IMR-90 (cell line): ENCODE measurements around the gene WFDC12. TPM values are rescaled to one million over a fixed set of nuclear protein-coding genes. Genes with fewer than 3 reads are reported as not detected.

ENCODE experiments used
- ATAC-seq: fragments of 200-7000 bp; cut with Tn5 transposase; 2 replicates; pipeline ENCODE4 v1.9.1; 2020; ENCODE audit warnings: low read depth, mild to moderate bottlenecking, moderate library complexity
- BruUV-seq: library from RNA; stranded (reverse); fragments of 400-500 nt; replicated peaks from 2 replicates; lab custom pipeline; 2021; lab: Mats Ljungman, UMichigan
- CTCF ChIA-PET: fragments of 300-600 bp; formaldehyde crosslinking; extraction: SDS; loops from one replicate; lab custom pipeline; 2021; ENCODE audit warnings: antibody characterized with exemption; lab: Yijun Ruan, JAX
- POLR2A ChIA-PET: fragments of 300-600 bp; sonication (Branson Sonifier 250); formaldehyde crosslinking; loops from one replicate; lab custom pipeline; 2022; ENCODE audit warnings: antibody characterized with exemption; ENCODE audit not compliant: unreplicated experiment; lab: Charles Lee
- DNase-seq: peaks from one replicate; pipeline ENCODE4 v3.0.0; 2013
- H2AFZ ChIP-seq: replicated peaks from 2 replicates; pipeline ENCODE3; 2013; ENCODE audit warnings: low read length, mild to moderate bottlenecking; ENCODE audit not compliant: poor library complexity
- H2AK5ac ChIP-seq: 2 replicates; pipeline ENCODE4 v1.6.1; 2013; ENCODE audit warnings: low read depth, low read length, inconsistent platforms
- H2AK9ac ChIP-seq: replicated peaks from 2 replicates; pipeline ENCODE3; 2013; ENCODE audit warnings: mild to moderate bottlenecking, low read depth, low read length, moderate library complexity; ENCODE audit not compliant: poor library complexity
- H2BK120ac ChIP-seq: 2 replicates; pipeline ENCODE4 v1.6.1; 2013; ENCODE audit warnings: low read depth, low read length, inconsistent platforms
- H2BK15ac ChIP-seq: 3 replicates; pipeline ENCODE4 v1.6.1; 2013; ENCODE audit warnings: low read depth, low read length, inconsistent platforms
- H2BK20ac ChIP-seq: 2 replicates; pipeline ENCODE4 v1.6.1; 2013; ENCODE audit warnings: low read depth, mild to moderate bottlenecking, inconsistent platforms, low read length, moderate library complexity
- H2BK5ac ChIP-seq: 2 replicates; pipeline ENCODE4 v1.6.1; 2013; ENCODE audit warnings: mild to moderate bottlenecking, low read depth, low read length, inconsistent platforms; ENCODE audit not compliant: poor library complexity, severe bottlenecking
- H3K14ac ChIP-seq: replicated peaks from 2 replicates; pipeline ENCODE4 v1.6.1; 2013; ENCODE audit warnings: low read depth, low read length, inconsistent platforms
- H3K18ac ChIP-seq: 2 replicates; pipeline ENCODE4 v1.6.1; 2013; ENCODE audit warnings: low read depth, low read length, control low read depth
- H3K23ac ChIP-seq: 2 replicates; pipeline ENCODE4 v1.6.1; 2013; ENCODE audit warnings: low read depth, low read length, inconsistent platforms
- H3K27ac ChIP-seq: 2 replicates; pipeline ENCODE4 v1.5.1; 2013; ENCODE audit warnings: mild to moderate bottlenecking, control low read depth, low read length; ENCODE audit not compliant: insufficient read depth
- H3K27me3 ChIP-seq: 2 replicates; pipeline ENCODE4 v1.6.1; 2013; ENCODE audit warnings: low read length; ENCODE audit not compliant: control insufficient read depth, insufficient read depth
- H3K36me3 ChIP-seq: 2 replicates; pipeline ENCODE4 v1.6.1; 2013; ENCODE audit warnings: low read length, mixed read lengths; ENCODE audit not compliant: control insufficient read depth, insufficient read depth
- H3K4ac ChIP-seq: 2 replicates; pipeline ENCODE4 v1.6.1; 2013; ENCODE audit warnings: low read depth, low read length, inconsistent platforms
- H3K4me1 ChIP-seq: 2 replicates; pipeline ENCODE4 v1.6.1; 2013; ENCODE audit warnings: low read length, mixed read lengths; ENCODE audit not compliant: control insufficient read depth, insufficient read depth
- H3K4me2 ChIP-seq: 2 replicates; pipeline ENCODE4 v1.6.1; 2013; ENCODE audit warnings: low read depth, mild to moderate bottlenecking, control low read depth, low read length, moderate library complexity
- H3K4me3 ChIP-seq: 2 replicates; pipeline ENCODE4 v1.5.1; 2013; ENCODE audit warnings: low read depth, mild to moderate bottlenecking, control low read depth, low read length, moderate library complexity; ENCODE audit not compliant: insufficient read depth
- H3K56ac ChIP-seq: 2 replicates; pipeline ENCODE4 v1.6.1; 2013; ENCODE audit warnings: low read length, inconsistent platforms; ENCODE audit not compliant: insufficient read depth; ENCODE audit errors: extremely low read depth
- H3K79me1 ChIP-seq, 2 experiments: 2 replicates each; pipeline ENCODE4 v1.6.1; 2013; ENCODE audit warnings: low read length in 2 of 2, inconsistent platforms in 1 of 2, low read depth in 1 of 2
- H3K9ac ChIP-seq: 2 replicates; pipeline ENCODE4 v1.6.1; 2013; ENCODE audit warnings: low read depth, low read length, control low read depth
- H3K9me1 ChIP-seq: 2 replicates; pipeline ENCODE4 v1.6.1; 2013; ENCODE audit warnings: low read length, inconsistent platforms; ENCODE audit not compliant: insufficient read depth
- H3K9me3 ChIP-seq: 2 replicates; pipeline ENCODE4 v1.6.1; 2013; ENCODE audit warnings: low read length; ENCODE audit not compliant: control insufficient read depth, insufficient read depth
- H4K20me1 ChIP-seq: 2 replicates; pipeline ENCODE4 v1.6.1; 2013; ENCODE audit warnings: low read length, inconsistent platforms; ENCODE audit not compliant: insufficient read depth
- H4K5ac ChIP-seq: 2 replicates; pipeline ENCODE4 v1.6.1; 2013; ENCODE audit warnings: mild to moderate bottlenecking, low read depth, low read length, control low read depth
- H4K8ac ChIP-seq, 2 experiments: 2 replicates each; pipeline ENCODE4 v1.6.1; 2013; ENCODE audit warnings: low read depth in 2 of 2, low read length in 2 of 2, control low read depth in 1 of 2, inconsistent platforms in 1 of 2
- H4K91ac ChIP-seq: 2 replicates; pipeline ENCODE4 v1.6.1; 2013; ENCODE audit warnings: low read depth, low read length, inconsistent platforms; ENCODE audit not compliant: insufficient read depth
- BHLHE40 ChIP-seq: fragments of 150-350 bp; IDR thresholded peaks from 2 replicates; pipeline ENCODE4 v1.6.1; 2016; ENCODE audit warnings: mild to moderate bottlenecking, low read depth, low read length
- CEBPB ChIP-seq: IDR thresholded peaks from 2 replicates; pipeline ENCODE4 v1.6.1; 2012; ENCODE audit warnings: low read depth, low read length, improper control_type of control experiment
- CHD1 ChIP-seq: IDR thresholded peaks from 2 replicates; pipeline ENCODE4 v1.6.1; 2012; ENCODE audit warnings: low read depth, low read length, improper control_type of control experiment
- CTCF ChIP-seq: conservative IDR thresholded peaks from 2 replicates; pipeline ENCODE4 v1.5.1; 2012; ENCODE audit warnings: mild to moderate bottlenecking, low read depth, low read length, improper control_type of control experiment
- ELK1 ChIP-seq: fragments of 150-350 bp; IDR thresholded peaks from 2 replicates; pipeline ENCODE4 v1.6.1; 2016; ENCODE audit warnings: low read depth, mild to moderate bottlenecking, low read length, moderate library complexity, borderline replicate concordance
- FOS ChIP-seq: fragments of 150-350 bp; IDR thresholded peaks from 2 replicates; pipeline ENCODE4 v1.6.1; 2016; ENCODE audit warnings: low read depth, low read length
- MAFK ChIP-seq: IDR thresholded peaks from 2 replicates; pipeline ENCODE4 v1.6.1; 2012; ENCODE audit warnings: low read depth, low read length, improper control_type of control experiment
- MXI1 ChIP-seq: IDR thresholded peaks from 2 replicates; pipeline ENCODE4 v1.6.1; 2012; ENCODE audit warnings: low read depth, mild to moderate bottlenecking, low read length, moderate library complexity, borderline replicate concordance
- NFE2L2 ChIP-seq: fragments of 150-350 bp; IDR thresholded peaks from 2 replicates; pipeline ENCODE4 v1.6.1; 2016; ENCODE audit warnings: low read depth, mild to moderate bottlenecking, low read length
- POLR2A ChIP-seq: IDR thresholded peaks from 2 replicates; pipeline ENCODE4 v1.6.1; 2012; ENCODE audit warnings: mild to moderate bottlenecking, low read depth, low read length
- RFX5 ChIP-seq: IDR thresholded peaks from 2 replicates; pipeline ENCODE4 v1.8.0; 2012; ENCODE audit warnings: low read depth, mild to moderate bottlenecking, low read length, moderate library complexity
- SMC3 ChIP-seq: fragments of 150-350 bp; IDR thresholded peaks from 2 replicates; pipeline ENCODE4 v1.6.1; 2016; ENCODE audit warnings: low read depth, mild to moderate bottlenecking, antibody characterized with exemption, low read length, moderate library complexity
- WGBS, 2 experiments: methylation state at CpG; one replicate each; pipeline versions ENCODE4 v1.1.5 to v1.1.7; 2013; ENCODE audit warnings: missing lambda C conversion rate in 2 of 2; ENCODE audit not compliant: insufficient read length in 1 of 2; ENCODE audit errors: extremely low coverage in 2 of 2; 5-methylcytosine and 5-hydroxymethylcytosine counted together
- dilution Hi-C: fragments of 300-500 bp; cut with HindIII; formaldehyde crosslinking; loops from one replicate; pipeline ENCODE4 v1.14.3; 2018; ENCODE audit warnings: low sequenced_read_pairs; ENCODE audit not compliant: unreplicated experiment
- in situ Hi-C: fragments of 300-500 bp; cut with MboI; formaldehyde crosslinking; loops from 3 replicates; pipeline ENCODE4 v1.14.3; 2019; ENCODE audit warnings: low sequenced_read_pairs, inconsistent platforms, mixed read lengths
- intact Hi-C: fragments of 100-400 bp; cut with micrococcal nuclease; formaldehyde crosslinking; loops from 2 replicates; pipeline ENCODE4 v1.10.0; 2022
- polyA plus RNA-seq, 3 experiments: library from polyadenylated mRNA; depleted of rRNA; stranded (reverse); fragments of >200 nt; gene quantifications; 2 replicates each; pipeline ENCODE4 v1.2.3, GENCODE V29; 2012; ENCODE audit warnings: low replicate concordance in 1 of 3
- total RNA-seq: library from RNA; depleted of rRNA; stranded (reverse); fragments of >200 nt; gene quantifications from 2 replicates; pipeline ENCODE4 v1.2.3, GENCODE V29; 2012

WFDC12 gene
- total and polyA plus RNA-seq, 2 of the 4 experiments (the other 2 are of a cell fraction) = not detected

GRCh38 chr20:45121388-45121787 is 2.9 kb downstream of the WFDC12 start:
- in situ Hi-C loops (loop anchor here (25.0 kb wide), 1 partner anchor 166 kb away; no protein-coding TSS in a partner anchor), dilution Hi-C loops (no loop called here), intact Hi-C loops (loop anchor here (10.0 kb wide), 1 partner anchor 153 kb away; no protein-coding TSS in a partner anchor)
- no peak overlapping the region for H4K91ac ChIP-seq
- DNase-seq (no peak), ATAC-seq (no peak)
- H2AFZ ChIP-seq = no peak overlapping the region
- WGBS, 2 experiments = no CpG with 5 or more reads among the region's 2 CpGs
- no peaks in the 10 kb centered on the region for H3K36me3 ChIP-seq
- no peak overlapping the region for H4K5ac ChIP-seq
- no peak overlapping the region for H2BK15ac ChIP-seq
- H3K9me3 ChIP-seq = no peaks in the 10 kb centered on the region
- H4K20me1 ChIP-seq = no peaks in the 10 kb centered on the region
- H3K27me3 ChIP-seq = peaks cover 25% of the 10 kb centered on the region
- no peak overlapping the region for H2AK9ac ChIP-seq
- no peaks in the 10 kb centered on the region for H3K9me1 ChIP-seq
- CTCF ChIA-PET = interaction anchor here (1.1 kb wide), 1 partner anchor 10 kb away, joined by 3 read pairs; no protein-coding TSS in a partner anchor
- BruUV-seq = no TSS peak
- H3K4me3 ChIP-seq = no peak overlapping the region
- no peak overlapping the region for H3K23ac ChIP-seq
- no peak overlapping the region for H3K9ac ChIP-seq
- H3K79me1 ChIP-seq = no peaks in the 10 kb centered on the region
- no peak overlapping the region for H3K56ac ChIP-seq
- H3K4ac ChIP-seq = no peak overlapping the region
- no peak overlapping the region for H3K27ac ChIP-seq
- H3K18ac ChIP-seq = no peak overlapping the region
- H2BK5ac ChIP-seq = no peak overlapping the region
- H3K14ac ChIP-seq = no peak overlapping the region
- H2BK20ac ChIP-seq = no peak overlapping the region
- H2AK5ac ChIP-seq = no peak overlapping the region
- POLR2A ChIA-PET = no interaction called here
- no peaks in the 10 kb centered on the region for H3K4me1 ChIP-seq
- no peak overlapping the region for H2BK120ac ChIP-seq
- TF ChIP-seq POLR2A (no peak), NFE2L2 (no peak), RFX5 (no peak), BHLHE40 (no peak), CTCF (no peak), MXI1 (no peak), SMC3 (no peak), CHD1 (no peak), FOS (no peak), ELK1 (no peak), CEBPB (no peak), MAFK (no peak)
- no peak overlapping the region for H4K8ac ChIP-seq
- H3K4me2 ChIP-seq = no peak overlapping the region
